Osteoblast (primary cell): ENCODE data around the gene IL24. TPM values are rescaled to one million over a fixed set of nuclear protein-coding genes. Genes with fewer than 3 reads are reported as not detected.

Source experiments
- DNase-seq: peaks from one replicate; pipeline ENCODE4 v3.0.0; 2011; ENCODE audit warnings: low spot score, mixed read lengths; ENCODE audit not compliant: insufficient read length; ENCODE audit errors: missing footprints
- H2AFZ ChIP-seq: 2 replicates; pipeline ENCODE4 v1.6.0; 2011; ENCODE audit warnings: mild to moderate bottlenecking, low read length
- H3K27ac ChIP-seq: 2 replicates; pipeline ENCODE4 v1.5.1; 2011; ENCODE audit warnings: mild to moderate bottlenecking, low read depth, low read length, moderate library complexity
- H3K27me3 ChIP-seq: 2 replicates; pipeline ENCODE4 v1.6.0; 2012; ENCODE audit warnings: mild to moderate bottlenecking, control low read depth, inconsistent platforms, low read length, moderate library complexity; ENCODE audit not compliant: insufficient read depth
- H3K36me3 ChIP-seq: 2 replicates; pipeline ENCODE4 v1.5.1; 2011; ENCODE audit warnings: mild to moderate bottlenecking, low read length, control low read depth, moderate library complexity; ENCODE audit not compliant: insufficient read depth
- H3K4me1 ChIP-seq: 2 replicates; pipeline ENCODE4 v1.5.1; 2011; ENCODE audit warnings: mild to moderate bottlenecking, low read length, control low read depth, moderate library complexity; ENCODE audit not compliant: insufficient read depth
- H3K4me2 ChIP-seq: 2 replicates; pipeline ENCODE4 v1.6.0; 2011; ENCODE audit warnings: mild to moderate bottlenecking, low read length; ENCODE audit not compliant: insufficient read depth
- H3K4me3 ChIP-seq: fragments of 200-600 bp; sonication (generic); 3 replicates; pipeline ENCODE4 v1.5.1; 2012; ENCODE audit warnings: mild to moderate bottlenecking, low read length, inconsistent platforms; ENCODE audit not compliant: insufficient read depth
- H3K79me2 ChIP-seq: 2 replicates; pipeline ENCODE4 v1.6.0; 2012; ENCODE audit warnings: mild to moderate bottlenecking, low read length, control low read depth, inconsistent platforms; ENCODE audit not compliant: insufficient read depth
- H3K9me3 ChIP-seq: 2 replicates; pipeline ENCODE4 v1.5.1; 2011; ENCODE audit warnings: low read depth, low read length, control low read depth
- H4K20me1 ChIP-seq: 2 replicates; pipeline ENCODE4 v1.6.0; 2012; ENCODE audit warnings: mild to moderate bottlenecking, low read length, control low read depth; ENCODE audit not compliant: insufficient read depth
- CTCF ChIP-seq: IDR thresholded peaks from 2 replicates; pipeline ENCODE4 v1.5.1; 2011; ENCODE audit warnings: mild to moderate bottlenecking, low read depth, low read length, moderate library complexity; ENCODE audit errors: extremely low read depth
- total RNA-seq: library from RNA; depleted of rRNA; stranded (reverse); fragments of >200 nt; gene quantifications from 2 replicates; pipeline ENCODE4 v1.2.3, GENCODE V29; 2012

The IL24 gene
- total RNA-seq, 1 donor, result not detected

- Histone ChIP-seq H3K4me3 (no peak overlapping the region), H2AFZ (no peak overlapping the region), H4K20me1 (no peaks in the 10 kb centered on the region), H3K4me2 (no peak overlapping the region), H3K27me3 (peaks cover 35% of the 10 kb centered on the region), H3K27ac (no peak overlapping the region), H3K9me3 (no peaks in the 10 kb centered on the region), H3K36me3 (no peaks in the 10 kb centered on the region), H3K4me1 (no peaks in the 10 kb centered on the region), H3K79me2 (no peaks in the 10 kb centered on the region)
- no peak for DNase-seq
- TF ChIP-seq CTCF, result no peak
These were observed 43.3 kb downstream of the IL24 start for GRCh38 chr1:206940588-206940936.

DNA sequence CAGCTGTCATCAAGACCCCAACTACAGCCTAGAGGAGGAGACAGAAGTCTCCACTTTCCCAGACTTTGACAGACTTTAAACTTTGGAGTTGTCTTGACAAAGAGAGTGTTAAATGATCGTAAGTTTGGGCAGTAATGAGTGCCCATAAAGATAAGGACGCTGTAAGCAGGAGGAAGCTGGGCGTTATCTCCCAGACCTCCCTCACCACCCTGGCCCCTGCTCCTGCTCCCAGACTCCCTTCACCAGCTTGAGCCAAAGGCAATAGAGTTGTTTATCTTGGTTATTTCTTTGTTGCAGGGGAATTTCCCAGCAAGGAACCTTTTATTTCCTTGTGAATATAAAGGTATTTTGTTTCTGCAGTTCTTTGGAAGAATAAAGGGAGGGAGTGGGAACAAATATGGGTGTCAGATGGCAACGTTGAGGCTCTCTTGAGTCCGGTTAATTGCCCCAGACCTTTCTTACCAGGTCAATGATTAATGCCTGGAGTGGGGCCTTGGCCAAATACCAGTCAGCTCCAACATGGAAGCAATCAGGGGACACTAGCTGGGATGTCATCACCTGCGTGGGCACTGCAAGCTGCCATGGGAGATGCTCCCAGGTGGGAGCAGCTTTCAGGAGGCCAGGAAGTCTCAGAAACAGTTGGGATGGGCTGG lies 44.6 kb downstream of the IL24 start:
- Histone ChIP-seq H3K4me3 (no peak overlapping the region), H2AFZ (no peak overlapping the region), H4K20me1 (no peaks in the 10 kb centered on the region), H3K27me3 (peaks cover 35% of the 10 kb centered on the region), H3K4me2 (no peak overlapping the region), H3K9me3 (no peaks in the 10 kb centered on the region), H3K4me1 (no peaks in the 10 kb centered on the region), H3K79me2 (no peaks in the 10 kb centered on the region), H3K27ac (no peak overlapping the region), H3K36me3 (no peaks in the 10 kb centered on the region)
- no peak for TF ChIP-seq CTCF
- no peak for DNase-seq

GRCh38 chr1:206944703-206945102 lies 47.5 kb downstream of the IL24 start:
- DNase-seq, result no peak
- no peaks in the 10 kb centered on the region for H4K20me1 ChIP-seq
- no peak for TF ChIP-seq CTCF
- H2AFZ ChIP-seq, result no peak overlapping the region
- H3K4me3 ChIP-seq, result no peak overlapping the region
- no peaks in the 10 kb centered on the region for H3K9me3 ChIP-seq
- no peaks in the 10 kb centered on the region for H3K4me1 ChIP-seq
- H3K27ac ChIP-seq, result no peak overlapping the region
- H3K27me3 ChIP-seq, result peaks cover 44% of the 10 kb centered on the region
- no peaks in the 10 kb centered on the region for H3K79me2 ChIP-seq
- no peaks in the 10 kb centered on the region for H3K36me3 ChIP-seq
- no peak overlapping the region for H3K4me2 ChIP-seq

DNA sequence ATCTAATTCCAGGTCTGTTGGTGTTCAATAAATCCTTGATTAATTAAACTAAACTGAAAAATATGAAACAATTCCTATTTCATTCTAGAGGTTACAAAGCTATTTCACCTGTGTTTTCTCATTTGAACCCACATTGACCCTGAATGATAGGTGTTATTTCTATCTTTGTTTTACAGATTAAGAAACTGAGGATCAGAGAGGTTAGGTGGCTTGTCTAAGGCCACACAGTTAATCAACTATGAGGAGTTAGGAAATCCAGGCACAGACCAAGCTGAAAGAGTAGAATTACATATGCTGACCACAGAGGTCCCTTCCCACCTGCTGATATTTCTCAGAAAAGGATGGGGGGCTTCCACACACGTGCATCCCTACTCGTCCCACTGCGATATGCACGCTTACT lies 48.5 kb downstream of the IL24 start:
- Histone ChIP-seq H3K36me3 (no peaks in the 10 kb centered on the region), H3K79me2 (no peaks in the 10 kb centered on the region), H3K27ac (no peak overlapping the region), H4K20me1 (no peaks in the 10 kb centered on the region), H3K9me3 (no peaks in the 10 kb centered on the region), H3K4me2 (no peak overlapping the region), H3K4me3 (no peak overlapping the region), H3K4me1 (no peaks in the 10 kb centered on the region), H3K27me3 (peaks cover 35% of the 10 kb centered on the region), H2AFZ (no peak overlapping the region)
- TF ChIP-seq CTCF, result no peak
- no peak for DNase-seq
